PC-3 (cell line): ENCODE results near the gene MTIF3. TPM values are rescaled to one million over a fixed set of nuclear protein-coding genes. Genes with fewer than 3 reads are reported as not detected.
A peak's percentile ranks its signal among the peaks of the same experiment; 100 is the strongest.

Experiments used
- ATAC-seq: fragments of 200-7000 bp; cut with Tn5 transposase; 2 replicates; pipeline ENCODE4 v1.9.1; 2020; ENCODE audit warnings: mild to moderate bottlenecking, moderate library complexity
- BruUV-seq: library from RNA; stranded (reverse); fragments of 400-500 nt; replicated peaks from 2 replicates; lab custom pipeline; 2021; lab: Mats Ljungman, UMichigan
- CTCF ChIA-PET: fragments of 300-600 bp; sonication (Branson Sonifier 250); formaldehyde crosslinking; loops from one replicate; lab custom pipeline; 2022; ENCODE audit warnings: antibody characterized with exemption; lab: Charles Lee
- POLR2A ChIA-PET: fragments of 300-600 bp; sonication (Branson Sonifier 250); formaldehyde crosslinking; loops from one replicate; lab custom pipeline; 2022; ENCODE audit warnings: antibody characterized with exemption; ENCODE audit not compliant: unreplicated experiment; lab: Charles Lee
- DNase-seq: peaks from one replicate; pipeline ENCODE4 v3.0.0-alpha.2; 2015
- H2AFZ ChIP-seq: fragments of 300-600 bp; sonication (generic); 2 replicates; pipeline ENCODE4 v1.6.0; 2016; ENCODE audit warnings: antibody characterized with exemption, low read length
- H3F3A ChIP-seq: fragments of 300-600 bp; sonication (generic); one replicate; pipeline ENCODE4 v1.6.0; 2017; ENCODE audit warnings: antibody characterized with exemption, low read length, control low read depth, mild to moderate bottlenecking; ENCODE audit not compliant: unreplicated experiment
- H3K27ac ChIP-seq: fragments of 300-600 bp; sonication (generic); 2 replicates; pipeline ENCODE4 v1.5.1; 2016; ENCODE audit warnings: mild to moderate bottlenecking, low read length
- H3K27me3 ChIP-seq: fragments of 300-600 bp; sonication (generic); 2 replicates; pipeline ENCODE4 v1.6.1; 2016; ENCODE audit warnings: low read length, mixed read lengths
- H3K36me3 ChIP-seq: fragments of 300-600 bp; sonication (generic); 2 replicates; pipeline ENCODE4 v1.6.1; 2016; ENCODE audit warnings: low read depth, mixed run types, low read length, mixed read lengths
- H3K4me1 ChIP-seq: fragments of 300-600 bp; sonication (generic); 2 replicates; pipeline ENCODE4 v1.5.1; 2016; ENCODE audit warnings: low read length; ENCODE audit not compliant: insufficient read depth
- H3K4me2 ChIP-seq: fragments of 300-600 bp; sonication (generic); 2 replicates; pipeline ENCODE4 v1.6.0; 2016; ENCODE audit warnings: low read length
- H3K4me3 ChIP-seq: fragments of 300-600 bp; sonication (generic); 2 replicates; pipeline ENCODE4 v1.5.1; 2016; ENCODE audit warnings: mild to moderate bottlenecking, low read length, mixed read lengths
- H3K79me2 ChIP-seq: fragments of 300-600 bp; sonication (generic); 2 replicates; pipeline ENCODE4 v1.6.1; 2017; ENCODE audit warnings: low read length, mixed read lengths
- H3K9ac ChIP-seq: fragments of 300-600 bp; sonication (generic); 2 replicates; pipeline ENCODE4 v1.6.0; 2016; ENCODE audit warnings: mild to moderate bottlenecking, low read length
- H3K9me2 ChIP-seq: fragments of 300-600 bp; sonication (generic); replicated peaks from 2 replicates; pipeline ENCODE4 v1.6.1; 2016; ENCODE audit warnings: mixed run types, low read length, mixed read lengths
- H3K9me3 ChIP-seq: fragments of 300-600 bp; sonication (generic); 2 replicates; pipeline ENCODE4 v1.6.1; 2016; ENCODE audit warnings: low read length, mixed read lengths
- H4K20me1 ChIP-seq: fragments of 300-600 bp; sonication (generic); 2 replicates; pipeline ENCODE4 v1.6.1; 2016; ENCODE audit warnings: low read length, mixed read lengths
- CTCF ChIP-seq: fragments of 300-600 bp; sonication (generic); conservative IDR thresholded peaks from 2 replicates; pipeline ENCODE4 v1.5.1; 2017; ENCODE audit warnings: antibody characterized with exemption, low read depth, mild to moderate bottlenecking, low read length
- EZH2 ChIP-seq: fragments of 300-600 bp; sonication (generic); IDR thresholded peaks from one replicate; pipeline ENCODE4 v1.6.1; 2017; ENCODE audit warnings: antibody characterized with exemption, mild to moderate bottlenecking, low read length; ENCODE audit not compliant: unreplicated experiment
- EZH2phosphoT487 ChIP-seq: fragments of 300-600 bp; sonication (generic); IDR thresholded peaks from 2 replicates; pipeline ENCODE4 v1.6.1; 2018; ENCODE audit warnings: mild to moderate bottlenecking, antibody characterized with exemption, low read length, borderline replicate concordance
- intact Hi-C: fragments of 100-400 bp; cut with micrococcal nuclease; formaldehyde crosslinking; loops from 2 replicates; pipeline ENCODE4 v1.9.0; 2023
- total RNA-seq: library from RNA; depleted of rRNA; stranded (reverse); fragments of >200 nt; gene quantifications from 2 replicates; pipeline ENCODE4 v1.2.3, GENCODE V29; 2014

MTIF3 gene
- total RNA-seq, 1 experiment from 2014 or later = 43.9 TPM

DNA sequence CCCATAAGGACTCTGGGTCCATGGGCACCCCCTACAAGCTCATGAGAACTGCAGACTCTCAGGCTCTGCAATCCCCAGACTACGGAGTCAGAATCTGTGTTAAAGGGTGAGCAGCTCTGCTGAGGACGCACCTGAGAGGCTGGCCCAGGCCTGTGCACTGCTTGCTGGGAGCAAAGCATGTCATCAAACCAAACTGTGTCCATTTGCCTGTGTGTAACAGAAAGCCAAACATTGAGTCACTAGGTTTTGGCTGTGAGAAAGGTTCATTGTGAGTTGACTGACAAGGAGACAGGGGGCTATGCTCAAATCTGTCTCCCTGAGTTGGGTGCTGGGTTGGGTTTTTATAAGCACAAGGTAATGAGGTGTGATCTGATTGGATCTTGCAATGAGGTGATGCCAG lies 22.1 kb upstream of the MTIF3 start:
- H3K4me3 ChIP-seq = no peak overlapping the region
- no peaks in the 10 kb centered on the region for H3K79me2 ChIP-seq
- H3K4me2 ChIP-seq = peak overlapping the region; percentile 56
- peaks cover 19% of the 10 kb centered on the region for H3K4me1 ChIP-seq
- intact Hi-C loops = no loop called here
- BruUV-seq = no TSS peak
- ATAC-seq = peak; percentile 58
- H3F3A ChIP-seq = no peaks in the 10 kb centered on the region
- no peaks in the 10 kb centered on the region for H4K20me1 ChIP-seq
- CTCF ChIA-PET = no interaction called here
- peak overlapping the region; percentile 79 for H3K27ac ChIP-seq
- H3K9me3 ChIP-seq = no peaks in the 10 kb centered on the region
- peak overlapping the region; percentile 46; the same call in 1 of the 2 replicates for H2AFZ ChIP-seq
- no peak for TF ChIP-seq EZH2
- no peak for TF ChIP-seq CTCF
- no peak for TF ChIP-seq EZH2phosphoT487
- DNase-seq = peak; percentile 78
- H3K27me3 ChIP-seq = no peaks in the 10 kb centered on the region
- peak overlapping the region; percentile 13; the same call in 1 of the 2 replicates for H3K9ac ChIP-seq
- H3K9me2 ChIP-seq = no peaks in the 10 kb centered on the region
- POLR2A ChIA-PET = no interaction called here
- no peaks in the 10 kb centered on the region for H3K36me3 ChIP-seq

DNA sequence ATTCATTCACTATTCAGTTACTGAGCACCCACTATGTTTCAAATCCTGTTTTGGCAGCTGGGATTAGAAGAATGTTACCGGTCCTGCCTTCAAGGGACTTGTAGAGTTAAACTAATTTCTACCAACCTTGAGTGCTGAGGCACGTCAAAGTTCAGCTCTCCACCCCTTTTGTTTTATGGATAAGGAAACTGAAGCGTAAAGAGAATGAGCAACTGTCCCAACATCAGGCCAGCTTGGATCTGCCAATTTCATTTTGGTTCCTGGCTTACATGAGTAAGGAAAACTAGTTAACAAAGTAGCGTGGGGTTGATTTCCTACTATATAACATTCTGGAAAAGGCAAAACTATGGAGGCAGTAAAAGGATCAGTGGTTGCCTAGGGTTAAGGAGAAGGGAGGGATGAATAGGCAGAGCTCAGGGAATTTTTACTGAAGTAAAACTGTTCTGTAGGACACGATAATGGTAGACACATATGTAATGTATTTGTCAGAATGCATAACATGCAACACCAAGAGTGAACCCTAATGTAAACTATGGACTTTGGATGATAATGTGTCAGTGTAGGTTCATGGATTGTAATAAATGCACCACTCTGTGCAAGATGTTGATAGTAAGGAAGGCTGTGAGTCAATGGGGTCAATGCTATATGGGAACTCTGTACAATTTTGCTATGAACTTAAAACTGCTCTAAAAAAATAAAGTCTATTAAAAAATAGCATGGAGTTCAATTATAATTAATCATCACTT lies 19.9 kb upstream of the MTIF3 start:
- ChIA-PET CTCF (no interaction called here), POLR2A (no interaction called here)
- H2AFZ ChIP-seq = no peak overlapping the region
- H3K4me1 ChIP-seq = peaks cover 16% of the 10 kb centered on the region
- H3K9ac ChIP-seq = no peak overlapping the region
- no peaks in the 10 kb centered on the region for H3K27me3 ChIP-seq
- H3K4me2 ChIP-seq = no peak overlapping the region
- intact Hi-C loops = no loop called here
- H3K79me2 ChIP-seq = no peaks in the 10 kb centered on the region
- no peaks in the 10 kb centered on the region for H3K36me3 ChIP-seq
- BruUV-seq = no TSS peak
- H3K27ac ChIP-seq = no peak overlapping the region
- DNase-seq (no peak), ATAC-seq (no peak)
- H3K9me3 ChIP-seq = no peaks in the 10 kb centered on the region
- H4K20me1 ChIP-seq = no peaks in the 10 kb centered on the region
- no peak overlapping the region for H3K4me3 ChIP-seq
- TF ChIP-seq CTCF (no peak), EZH2phosphoT487 (no peak), EZH2 (no peak)
- H3F3A ChIP-seq = no peaks in the 10 kb centered on the region
- no peaks in the 10 kb centered on the region for H3K9me2 ChIP-seq

DNA sequence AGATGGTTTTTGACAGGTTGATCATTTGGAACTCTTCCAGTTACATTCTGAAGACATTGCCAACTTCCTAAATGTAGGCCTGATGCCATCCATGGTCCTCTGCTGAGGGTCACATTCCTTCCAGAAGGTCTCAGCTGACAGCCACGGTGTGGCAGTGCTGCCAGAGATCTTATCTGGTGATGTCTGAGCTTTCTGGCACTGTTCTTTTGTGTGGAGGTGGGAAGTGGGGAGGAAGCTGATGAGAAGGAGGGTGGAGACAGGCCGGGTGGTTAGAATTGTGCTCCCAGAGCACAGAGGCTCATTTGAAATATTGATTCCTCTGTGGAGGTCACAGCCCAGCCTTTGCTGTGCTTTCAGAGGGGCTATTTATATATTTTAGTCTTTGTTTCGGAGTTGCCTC lies 16.1 kb upstream of the MTIF3 start:
- CTCF ChIA-PET = no interaction called here
- BruUV-seq = no TSS peak
- no peaks in the 10 kb centered on the region for H4K20me1 ChIP-seq
- H3K9ac ChIP-seq = no peak overlapping the region
- peaks cover 4% of the 10 kb centered on the region; the same call in 1 of the 2 replicates for H3K4me1 ChIP-seq
- no peaks in the 10 kb centered on the region for H3F3A ChIP-seq
- intact Hi-C loops = no loop called here
- H3K9me2 ChIP-seq = no peaks in the 10 kb centered on the region
- H3K79me2 ChIP-seq = no peaks in the 10 kb centered on the region
- H3K9me3 ChIP-seq = no peaks in the 10 kb centered on the region
- no peak overlapping the region for H3K27ac ChIP-seq
- DNase-seq (no peak), ATAC-seq (no peak)
- no peaks in the 10 kb centered on the region for H3K36me3 ChIP-seq
- H3K27me3 ChIP-seq = no peaks in the 10 kb centered on the region
- POLR2A ChIA-PET = interaction anchor here (0.6 kb wide), 1 partner anchor 15 kb away, joined by 6 read pairs; no protein-coding TSS in a partner anchor
- no peak overlapping the region for H2AFZ ChIP-seq
- no peak overlapping the region for H3K4me2 ChIP-seq
- TF ChIP-seq EZH2 (no peak), CTCF (no peak), EZH2phosphoT487 (no peak)
- H3K4me3 ChIP-seq = no peak overlapping the region
